Urinary bladder (tissue), 4 donors: ENCODE data around the gene ADISSP. TPM values are rescaled to one million over a fixed set of nuclear protein-coding genes. Genes with fewer than 3 reads are reported as not detected.

Experiments
- DNase-seq: peaks from one replicate; pipeline ENCODE4 v3.0.0-alpha.2; 2015; ENCODE audit errors: extremely low spot score
- H3K27ac ChIP-seq: one replicate; pipeline ENCODE4 v1.5.1; 2013; ENCODE audit warnings: low read depth, mild to moderate bottlenecking, moderate library complexity
- H3K36me3 ChIP-seq: one replicate; pipeline ENCODE4 v1.6.1; 2013; ENCODE audit warnings: mild to moderate bottlenecking, moderate library complexity; ENCODE audit not compliant: insufficient read depth
- H3K4me1 ChIP-seq: one replicate; pipeline ENCODE4 v1.6.1; 2013; ENCODE audit warnings: mild to moderate bottlenecking, moderate library complexity; ENCODE audit not compliant: insufficient read depth
- H3K4me3 ChIP-seq: one replicate; pipeline ENCODE4 v1.5.1; 2013; ENCODE audit warnings: low read depth, low read length
- WGBS: extraction: QIAGEN DNeasy Blood & Tissue Kit; methylation state at CpG from one replicate; pipeline ENCODE4 v1.1.7; 2013; 5-methylcytosine and 5-hydroxymethylcytosine counted together
- polyA plus RNA-seq: library from polyadenylated mRNA; stranded (reverse); fragments of 200-250 nt; gene quantifications from one replicate; pipeline ENCODE4 v1.2.3, GENCODE V29; 2013
- total RNA-seq: library from RNA; depleted of rRNA; stranded (reverse); fragments of >200 nt; gene quantifications from one replicate; pipeline ENCODE4 v1.2.3, GENCODE V29; 2014
- donor health status: healthy with polysubstance abuse.
- donor health status: healthy.

Gene ADISSP
- total and polyA plus RNA-seq, 2 donors: 10.0 to 109 TPM

DNA sequence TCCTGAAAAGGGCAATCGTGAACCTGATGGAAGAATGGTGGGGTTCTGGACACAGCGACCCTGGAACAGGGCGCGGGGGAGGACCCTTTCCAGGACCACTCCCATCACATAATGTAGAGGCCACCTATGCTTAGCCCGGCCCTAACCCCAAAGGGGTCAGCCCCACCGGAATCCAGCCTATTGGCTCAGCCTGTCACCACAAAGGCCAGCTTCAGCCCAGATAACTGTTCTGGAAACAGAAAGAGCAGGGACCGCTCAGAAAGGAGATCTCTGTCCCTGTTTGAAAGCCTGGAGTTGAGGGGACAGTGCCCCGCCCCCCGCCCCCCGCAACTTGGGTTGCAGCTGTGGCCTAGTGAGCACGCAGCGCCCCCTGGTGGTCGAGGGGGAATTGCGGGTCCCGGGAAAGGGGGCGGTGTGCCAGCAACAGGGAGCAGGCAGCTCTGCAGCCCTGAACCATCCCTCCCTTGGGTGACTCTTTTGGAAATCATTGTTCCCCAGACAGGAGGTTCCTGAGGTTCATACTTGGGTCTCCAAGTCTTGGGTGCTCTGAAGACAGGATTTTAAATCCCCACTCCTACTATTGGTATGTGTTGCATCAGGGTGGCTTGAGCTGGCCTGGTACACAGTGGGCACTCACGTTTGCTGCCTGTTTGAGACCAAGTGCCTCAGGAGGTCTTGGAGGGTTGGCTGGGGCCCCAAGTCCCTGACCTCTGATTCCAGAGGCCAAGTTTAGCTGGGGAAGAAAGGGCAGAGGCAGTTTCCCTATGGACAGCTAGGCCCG is 56.7 kb downstream of the ADISSP start:
- no peak overlapping the region for H3K4me3 ChIP-seq
- 31% methylated on average over 18 of the region's 18 CpGs for WGBS
- no peaks in the 10 kb centered on the region for H3K4me1 ChIP-seq
- no peak overlapping the region for H3K27ac ChIP-seq
- no peak for DNase-seq
- H3K36me3 ChIP-seq: no peaks in the 10 kb centered on the region

- Histone ChIP-seq H3K27ac (no peak overlapping the region), H3K4me1 (no peaks in the 10 kb centered on the region), H3K36me3 (no peaks in the 10 kb centered on the region), H3K4me3 (no peak overlapping the region)
- DNase-seq: no peak
- WGBS: 63% methylated on average over 6 of the region's 6 CpGs
Observed at GRCh38 chr20:3710011-3710466, 57.5 kb downstream of the ADISSP start.

- Histone ChIP-seq H3K36me3 (no peaks in the 10 kb centered on the region), H3K4me3 (no peak overlapping the region), H3K27ac (no peak overlapping the region), H3K4me1 (no peaks in the 10 kb centered on the region)
- 95% methylated on average over 3 of the region's 3 CpGs for WGBS
- no peak for DNase-seq
Observed at GRCh38 chr20:3707508-3707899, 60.0 kb downstream of the ADISSP start.

- Histone ChIP-seq H3K4me1 (no peaks in the 10 kb centered on the region), H3K27ac (no peak overlapping the region), H3K4me3 (no peak overlapping the region), H3K36me3 (no peaks in the 10 kb centered on the region)
- 79% methylated on average over 10 of the region's 10 CpGs for WGBS
- DNase-seq: no peak
Observed at GRCh38 chr20:3706774-3707507, 60.6 kb downstream of the ADISSP start.

DNA sequence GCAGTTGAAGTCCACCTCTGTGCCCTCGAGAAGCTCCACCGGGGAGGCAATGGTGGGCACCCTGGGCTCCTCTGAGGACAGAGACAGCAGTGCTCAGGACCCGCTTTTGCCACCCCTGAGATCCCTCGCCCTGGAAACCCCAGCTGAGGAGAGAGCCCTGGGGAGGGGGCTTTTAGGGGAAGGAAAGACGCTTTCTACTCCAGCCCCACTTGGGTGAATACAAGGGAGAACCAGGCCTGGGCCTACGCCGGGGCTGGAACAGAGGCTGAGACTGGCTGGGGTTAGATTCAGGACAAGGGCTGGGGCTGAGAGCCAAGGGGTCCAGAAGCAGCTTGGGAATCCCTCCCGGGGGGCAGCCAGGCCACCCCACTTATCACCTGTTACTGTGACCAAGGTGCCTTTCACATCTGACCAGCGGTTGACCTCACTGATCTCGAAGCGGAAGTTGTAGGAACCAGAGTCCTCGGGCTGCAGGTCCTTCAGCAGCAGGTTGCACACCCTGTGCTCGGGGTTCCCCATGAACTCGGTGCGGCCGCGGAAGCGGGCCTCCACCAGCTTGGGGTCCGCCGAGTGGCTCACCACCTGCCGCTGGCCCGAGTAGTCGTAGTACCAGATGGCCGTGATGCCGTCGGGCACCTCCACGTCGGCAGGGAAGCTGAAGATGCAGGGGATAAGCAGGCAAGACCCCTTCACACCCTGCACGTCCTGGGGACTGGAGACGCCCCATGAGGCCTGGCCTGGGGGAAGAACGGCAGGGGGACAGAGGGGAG is 61.4 kb downstream of the ADISSP start:
- DNase-seq: no peak

DNA sequence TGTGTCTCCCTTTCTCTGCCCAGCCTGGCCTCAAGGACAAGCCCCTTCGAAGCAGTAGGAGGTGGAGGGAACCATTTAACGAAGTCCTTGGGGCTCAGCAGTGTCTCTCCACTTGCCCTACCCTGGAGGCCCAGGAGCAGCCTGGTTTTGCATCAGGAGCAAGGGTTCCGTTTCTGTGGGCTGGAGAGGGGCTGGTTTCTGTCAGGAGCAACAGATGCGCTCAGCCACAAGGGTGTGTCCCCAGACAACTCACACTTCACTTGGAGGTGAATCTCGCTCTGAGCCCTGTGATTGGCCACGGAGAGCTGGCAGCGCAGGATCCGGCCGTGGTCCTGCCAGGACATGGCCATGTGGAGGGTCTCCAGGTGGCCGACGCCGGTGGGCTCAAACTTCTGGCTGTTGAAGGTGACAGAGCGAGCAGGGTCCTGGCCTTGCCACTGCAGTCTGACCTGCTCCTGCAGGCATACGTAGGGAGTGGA is 62.0 kb downstream of the ADISSP start:
- 78% methylated on average over 14 of the region's 14 CpGs for WGBS
- Histone ChIP-seq H3K36me3 (no peaks in the 10 kb centered on the region), H3K4me3 (no peak overlapping the region), H3K4me1 (no peaks in the 10 kb centered on the region), H3K27ac (no peak overlapping the region)
- no peak for DNase-seq

More for the DNA sequence above, 61.4 kb downstream of the ADISSP start:
- Histone ChIP-seq H3K4me1 (no peaks in the 10 kb centered on the region), H3K27ac (no peak overlapping the region), H3K4me3 (no peak overlapping the region), H3K36me3 (no peaks in the 10 kb centered on the region)
- WGBS: 95% methylated on average over 31 of the region's 31 CpGs

GRCh38 chr20:3704087-3704486 is 63.5 kb downstream of the ADISSP start:
- WGBS: 77% methylated on average over 5 of the region's 5 CpGs
- no peak for DNase-seq
- Histone ChIP-seq H3K4me1 (no peaks in the 10 kb centered on the region), H3K36me3 (no peaks in the 10 kb centered on the region), H3K27ac (no peak overlapping the region), H3K4me3 (no peak overlapping the region)

Other genes with a start within 250 kb of the ADISSP start
- not detected for gene GFRA4, start 104.4 kb downstream of the ADISSP start, total RNA-seq
- gene GFRA4, start 104.4 kb downstream of the ADISSP start, polyA plus RNA-seq: not detected
- 88.2 TPM for gene ADAM33, start 85.7 kb downstream of the ADISSP start, total RNA-seq
- 111 TPM for gene ADAM33, start 85.7 kb downstream of the ADISSP start, polyA plus RNA-seq
- 3.2 TPM for gene SIGLEC1, start 55.2 kb downstream of the ADISSP start, total RNA-seq
- 7.6 TPM for gene SIGLEC1, start 55.2 kb downstream of the ADISSP start, polyA plus RNA-seq
- gene HSPA12B, start 35.1 kb downstream of the ADISSP start, total RNA-seq: 10.7 TPM
- 11.8 TPM for gene HSPA12B, start 35.1 kb downstream of the ADISSP start, polyA plus RNA-seq
- gene SPEF1, start 13.7 kb upstream of the ADISSP start, total RNA-seq: not detected
- 0.16 TPM for gene SPEF1, start 13.7 kb upstream of the ADISSP start, polyA plus RNA-seq
- gene CENPB, start 19.0 kb upstream of the ADISSP start, total RNA-seq: 36.9 TPM
- 104 TPM for gene CENPB, start 19.0 kb upstream of the ADISSP start, polyA plus RNA-seq
- 18.7 TPM for gene CDC25B, start 28.6 kb upstream of the ADISSP start, total RNA-seq
- 42.2 TPM for gene CDC25B, start 28.6 kb upstream of the ADISSP start, polyA plus RNA-seq
- gene AP5S1, start 52.8 kb upstream of the ADISSP start, total RNA-seq: 10.2 TPM
- gene AP5S1, start 52.8 kb upstream of the ADISSP start, polyA plus RNA-seq: 9.2 TPM
- 13.8 TPM for gene MAVS, start 79.1 kb upstream of the ADISSP start, total RNA-seq
- 21.5 TPM for gene MAVS, start 79.1 kb upstream of the ADISSP start, polyA plus RNA-seq
- gene PANK2, start 121.6 kb upstream of the ADISSP start, total RNA-seq: 53.4 TPM
- gene PANK2, start 121.6 kb upstream of the ADISSP start, polyA plus RNA-seq: 22.1 TPM
- 11.7 TPM for gene RNF24, start 247.8 kb upstream of the ADISSP start, total RNA-seq
- gene RNF24, start 247.8 kb upstream of the ADISSP start, polyA plus RNA-seq: 6.4 TPM